Activated CD4-positive, alpha-beta T cell treated with anti-CD3 and anti-CD28 coated beads for 48 hours (primary cell): Measurements from ENCODE around the gene KCNMA1.
"Not testable (repeated sequence)": the region's sequence is repeated elsewhere in the genome, so short reads cannot be mapped to it uniquely, and the experiment has no call there.

Experiments
- DNase-seq: peaks from one replicate; pipeline ENCODE4 v3.0.0-alpha.2; 2020

KCNMA1 gene

DNA sequence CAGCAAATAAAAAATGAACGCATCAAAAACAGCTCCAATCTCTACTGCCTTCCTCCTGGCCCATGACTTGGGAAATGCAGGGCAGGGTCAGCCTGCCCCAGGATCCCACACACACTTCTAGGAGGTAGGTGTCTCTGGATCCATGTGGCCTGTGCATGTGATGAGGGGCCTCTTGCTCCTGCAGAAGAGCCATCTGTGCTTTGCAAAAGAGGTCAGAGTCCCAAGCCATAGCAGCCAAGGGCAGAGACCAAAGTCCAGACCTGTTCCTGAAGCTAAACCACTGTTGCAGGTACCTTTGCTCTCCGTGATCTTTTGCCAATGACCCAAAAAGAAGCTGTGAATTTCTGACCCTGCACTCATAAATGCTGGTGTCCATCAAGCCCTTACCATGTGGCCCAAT lies 57.1 kb downstream of the KCNMA1 start:
- DNase-seq = no peak

DNA sequence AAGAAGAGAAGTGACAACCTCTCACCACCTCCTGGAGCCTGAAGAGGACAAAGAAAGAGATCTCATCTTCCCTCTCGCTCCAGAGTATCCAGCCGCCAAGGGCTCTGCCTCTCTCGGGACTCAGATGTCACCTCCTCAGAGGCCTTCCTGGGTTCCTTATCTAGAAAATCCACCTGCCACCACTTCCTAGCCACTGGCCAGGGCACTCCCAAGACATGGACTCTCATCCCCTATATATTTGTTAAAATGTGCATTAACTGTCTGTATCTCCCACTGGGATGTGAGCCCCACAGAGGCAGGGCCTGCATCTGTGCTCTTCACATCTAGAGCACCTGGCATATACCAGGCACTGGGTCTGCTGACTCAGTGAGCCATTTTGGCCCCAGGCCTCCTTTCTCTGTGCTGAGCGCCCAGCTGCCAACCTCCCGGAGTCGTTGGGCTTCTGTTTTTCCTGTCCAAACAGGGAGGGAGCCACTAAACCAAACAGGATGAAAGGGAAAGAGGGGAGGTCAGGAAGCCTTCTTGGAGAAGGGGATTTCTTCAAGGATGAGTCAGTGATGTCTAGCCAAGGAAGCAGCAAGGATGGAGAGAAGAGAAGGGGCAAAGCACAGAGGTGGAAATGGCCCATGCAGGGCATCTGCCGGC lies 58.9 kb downstream of the KCNMA1 start:
- no peak for DNase-seq

DNA sequence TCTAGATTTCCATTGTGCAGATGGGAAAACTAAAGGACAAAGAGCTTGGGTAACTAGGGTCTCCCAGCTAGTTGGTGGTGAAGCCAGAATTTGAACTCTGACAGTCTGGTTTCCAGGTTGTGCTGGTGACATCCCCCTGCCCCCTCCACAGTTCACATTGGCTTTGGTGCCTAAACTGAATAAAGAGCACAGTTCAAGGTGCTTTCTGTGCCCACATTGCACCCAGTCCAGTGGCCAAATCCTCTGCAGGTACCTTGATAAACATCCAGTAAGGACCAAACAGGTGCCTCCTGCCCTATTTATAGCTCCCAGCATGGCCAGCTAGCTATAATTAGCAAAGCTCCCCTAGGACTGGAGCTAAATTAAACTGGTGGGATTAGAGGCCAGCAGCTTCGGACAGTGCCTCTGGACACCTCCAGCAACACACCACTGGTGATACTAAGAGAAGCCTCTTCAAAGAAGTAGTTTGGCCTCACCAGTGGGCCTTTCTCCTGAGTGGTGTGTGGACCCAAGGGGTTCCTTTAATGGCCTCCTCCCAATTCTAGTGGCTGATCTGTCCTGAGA lies 59.9 kb downstream of the KCNMA1 start:
- no peak for DNase-seq

DNA sequence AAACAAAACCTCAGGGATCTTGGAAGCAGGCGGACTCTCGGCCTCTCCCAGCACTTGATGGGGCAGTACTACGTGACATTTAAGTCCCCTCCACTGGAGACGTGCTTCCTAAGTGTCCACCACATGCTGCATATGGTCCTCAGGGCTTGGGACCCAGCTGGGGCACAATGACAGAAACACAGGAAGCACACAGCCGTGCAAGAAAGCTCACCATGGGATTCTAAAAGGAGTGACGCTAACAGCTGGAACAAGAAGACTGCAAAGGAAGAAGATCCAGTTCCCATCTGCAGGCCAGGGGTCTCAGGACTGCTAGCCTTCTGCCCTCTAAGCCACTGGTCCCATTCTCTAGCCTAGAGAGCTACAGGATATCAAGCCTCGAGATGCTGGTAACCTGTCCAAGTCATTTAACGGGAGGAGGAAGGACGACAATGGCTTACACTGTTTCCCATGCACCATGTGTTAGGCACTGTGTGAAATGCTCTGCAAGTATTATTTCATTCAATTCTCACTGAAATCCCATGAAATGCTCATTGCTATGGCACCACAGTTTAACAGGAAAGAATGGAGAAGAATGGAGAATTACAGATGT lies 61.1 kb downstream of the KCNMA1 start:
- DNase-seq = no peak

DNA sequence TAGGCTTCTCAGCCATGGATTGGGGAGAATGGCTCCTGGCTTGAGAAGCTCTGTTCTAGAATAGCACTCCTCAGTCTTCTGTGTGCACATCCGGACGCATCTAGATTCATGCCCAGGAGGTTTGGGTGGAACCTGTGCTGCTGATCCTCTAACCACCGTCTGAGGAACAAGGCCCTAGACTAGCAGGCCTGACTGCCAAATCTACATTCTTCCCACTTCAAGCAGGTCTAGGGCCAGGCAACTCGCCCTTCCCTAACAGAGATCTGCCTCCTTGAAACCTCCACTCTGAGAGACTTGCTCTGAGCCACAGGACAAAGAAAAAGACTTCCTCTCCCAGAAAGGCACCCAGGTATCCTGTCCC lies 61.6 kb downstream of the KCNMA1 start:
- no peak for DNase-seq

DNA sequence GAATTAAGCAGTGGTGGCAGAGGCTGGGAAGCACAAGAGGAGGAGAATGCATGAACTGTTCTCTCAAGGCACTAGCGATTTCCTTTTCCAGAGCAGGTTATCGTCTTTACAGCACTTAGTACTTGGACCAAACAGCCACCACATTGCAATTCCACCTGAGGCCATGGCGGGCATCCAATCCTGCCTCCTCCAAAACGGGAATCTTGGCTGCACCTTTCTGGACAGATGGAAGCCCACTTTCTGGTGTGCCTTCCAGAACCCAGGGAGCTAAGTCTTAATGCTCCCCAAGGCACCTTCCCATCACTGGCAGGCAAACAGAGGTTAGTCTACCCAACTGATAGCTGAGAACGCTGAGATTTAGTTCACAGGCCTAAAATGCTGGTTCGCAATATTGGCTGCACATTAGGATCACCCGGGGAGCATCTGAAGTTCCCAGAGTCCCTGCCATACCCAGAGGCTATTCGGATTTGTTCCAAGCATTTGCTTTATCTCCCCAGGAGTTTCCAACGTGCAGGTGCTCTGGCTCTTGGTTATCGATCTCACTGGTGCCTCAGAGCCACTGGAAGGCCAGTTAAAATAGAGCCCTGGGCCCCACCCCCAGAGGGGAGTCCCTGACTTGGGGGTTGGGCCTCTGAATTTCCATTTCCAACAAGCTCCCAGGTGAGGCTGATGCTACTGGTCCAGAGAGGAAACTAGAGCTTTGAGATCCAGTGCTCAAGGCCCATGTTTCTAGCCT lies 62.2 kb downstream of the KCNMA1 start:
- no peak for DNase-seq

DNA sequence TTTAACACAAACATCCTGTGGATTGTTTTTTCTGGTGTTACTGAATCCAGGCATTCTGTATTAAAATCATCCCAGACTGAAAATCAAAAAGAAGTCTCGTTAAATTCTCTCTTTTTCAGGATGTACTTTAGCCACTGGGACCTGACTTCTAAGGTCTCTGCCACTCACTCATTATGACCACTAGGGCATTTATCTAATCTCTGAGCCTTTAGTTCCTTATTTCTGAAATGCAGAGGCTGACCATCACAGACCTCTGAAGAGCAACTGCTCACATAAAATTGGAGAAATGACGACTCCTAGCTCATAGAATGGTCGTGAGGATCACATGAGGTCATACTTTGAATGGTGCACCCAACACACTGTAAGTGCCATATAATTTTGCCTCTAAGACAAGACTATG lies 63.2 kb downstream of the KCNMA1 start:
- no peak for DNase-seq

DNA sequence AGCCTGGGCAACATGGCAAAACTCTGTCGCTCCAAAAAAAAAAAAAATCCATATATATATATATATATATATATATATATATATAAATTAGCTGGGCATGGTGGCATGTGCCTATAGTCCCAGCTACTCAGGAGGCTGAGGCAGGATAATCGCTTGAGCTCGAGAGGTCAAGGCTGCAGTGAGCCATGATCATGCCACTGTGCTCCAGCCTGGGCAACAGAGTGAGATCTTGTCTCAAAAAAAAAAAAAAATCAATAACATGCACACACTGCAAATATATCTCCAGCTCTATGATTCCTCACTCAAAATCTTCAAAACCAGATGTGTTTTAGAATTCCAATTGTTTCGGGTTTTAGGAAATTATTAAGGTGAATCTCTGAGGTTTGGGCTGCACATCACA lies 65.1 kb downstream of the KCNMA1 start:
- DNase-seq = not testable (repeated sequence)

DNA sequence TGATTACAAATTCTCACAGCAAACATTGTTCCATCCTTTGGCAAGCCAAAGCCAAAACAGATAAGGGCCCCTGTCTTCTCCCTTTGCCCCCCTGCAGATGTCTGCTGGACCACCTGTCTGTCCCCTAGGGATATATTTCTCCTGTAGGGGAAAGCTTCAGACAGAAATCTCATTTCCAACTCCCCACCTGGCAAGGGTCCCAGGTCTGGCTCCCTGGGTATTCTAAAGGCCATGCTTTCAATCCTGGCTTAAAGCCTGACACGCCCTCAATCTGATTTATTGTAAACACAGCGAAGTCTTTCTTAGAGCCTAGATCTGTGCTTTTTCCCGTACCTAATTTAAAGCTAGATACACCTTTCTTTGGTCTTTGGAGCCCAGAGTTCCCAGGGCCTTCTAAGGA lies 66.1 kb downstream of the KCNMA1 start:
- no peak for DNase-seq

DNA sequence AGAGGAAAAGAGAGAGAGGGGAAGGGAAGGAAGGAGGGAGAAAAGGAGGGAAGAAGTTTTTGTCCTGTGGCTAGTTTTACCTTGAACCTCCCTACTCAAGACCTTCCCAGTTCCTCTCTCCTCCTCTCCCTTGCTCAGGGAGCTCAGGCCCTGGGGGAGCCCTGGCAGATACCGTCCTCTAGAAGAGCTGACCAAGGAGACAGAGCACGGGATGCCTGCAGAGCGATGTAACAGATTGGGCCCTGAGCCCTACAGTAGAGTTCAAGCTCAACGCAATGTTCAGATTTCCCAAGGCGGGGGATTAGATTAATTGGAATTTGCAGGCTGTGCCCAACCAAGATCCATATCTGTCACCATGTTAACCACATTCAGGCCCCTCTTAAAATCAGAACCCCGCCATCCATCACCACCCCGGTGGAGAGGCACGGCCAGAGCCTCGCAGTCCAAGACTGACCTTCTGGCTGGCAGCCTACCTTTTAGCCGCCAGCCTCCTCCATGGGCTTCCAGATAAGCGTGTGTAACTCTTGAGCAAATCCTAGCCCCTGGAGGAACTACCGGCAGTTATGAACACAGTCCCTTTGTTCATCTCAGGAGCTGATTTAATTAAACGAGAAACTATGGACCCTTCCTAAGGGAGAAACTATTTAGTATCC lies 70.6 kb downstream of the KCNMA1 start:
- DNase-seq = no peak

DNA sequence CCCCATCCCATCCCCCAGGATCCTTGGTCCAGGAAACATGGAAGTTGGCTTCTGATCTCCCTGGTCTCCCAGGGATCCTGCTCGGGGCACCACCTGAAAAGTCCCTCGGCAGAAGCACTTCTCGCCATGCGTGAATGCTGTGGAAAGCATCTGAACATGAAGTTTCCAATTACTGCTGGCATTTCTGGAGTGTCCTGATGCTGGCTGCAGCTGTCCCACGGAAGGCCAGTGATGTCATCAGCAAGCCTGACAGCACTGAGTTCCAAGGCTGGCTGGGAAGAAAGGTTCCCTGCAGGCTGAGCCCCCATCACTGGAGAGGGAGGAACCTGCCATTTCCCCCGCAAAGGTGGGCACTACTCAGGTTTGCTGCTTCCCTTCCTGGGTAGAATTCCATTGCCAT lies 71.4 kb downstream of the KCNMA1 start:
- DNase-seq = no peak

DNA sequence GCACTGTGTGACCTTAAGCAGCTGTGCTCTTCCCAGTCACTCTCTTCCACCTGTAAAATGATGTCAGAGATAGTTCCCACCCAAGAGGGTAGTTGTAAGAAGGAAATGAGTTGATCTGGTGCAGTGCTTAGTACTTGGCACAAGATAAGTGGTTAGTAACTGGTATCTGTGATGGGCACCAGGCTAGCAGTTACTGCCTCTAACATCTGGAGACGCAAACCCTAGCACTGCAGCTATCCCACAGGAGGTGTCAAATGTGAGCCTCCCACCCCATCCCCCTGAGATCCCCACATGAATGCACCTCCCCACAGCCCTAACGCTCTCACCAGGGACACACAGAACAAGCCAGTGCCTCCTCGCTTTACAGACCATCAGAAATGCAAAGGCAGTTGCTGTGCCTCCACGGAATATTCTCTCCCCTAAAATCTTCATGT lies 72.0 kb downstream of the KCNMA1 start:
- DNase-seq = no peak

DNA sequence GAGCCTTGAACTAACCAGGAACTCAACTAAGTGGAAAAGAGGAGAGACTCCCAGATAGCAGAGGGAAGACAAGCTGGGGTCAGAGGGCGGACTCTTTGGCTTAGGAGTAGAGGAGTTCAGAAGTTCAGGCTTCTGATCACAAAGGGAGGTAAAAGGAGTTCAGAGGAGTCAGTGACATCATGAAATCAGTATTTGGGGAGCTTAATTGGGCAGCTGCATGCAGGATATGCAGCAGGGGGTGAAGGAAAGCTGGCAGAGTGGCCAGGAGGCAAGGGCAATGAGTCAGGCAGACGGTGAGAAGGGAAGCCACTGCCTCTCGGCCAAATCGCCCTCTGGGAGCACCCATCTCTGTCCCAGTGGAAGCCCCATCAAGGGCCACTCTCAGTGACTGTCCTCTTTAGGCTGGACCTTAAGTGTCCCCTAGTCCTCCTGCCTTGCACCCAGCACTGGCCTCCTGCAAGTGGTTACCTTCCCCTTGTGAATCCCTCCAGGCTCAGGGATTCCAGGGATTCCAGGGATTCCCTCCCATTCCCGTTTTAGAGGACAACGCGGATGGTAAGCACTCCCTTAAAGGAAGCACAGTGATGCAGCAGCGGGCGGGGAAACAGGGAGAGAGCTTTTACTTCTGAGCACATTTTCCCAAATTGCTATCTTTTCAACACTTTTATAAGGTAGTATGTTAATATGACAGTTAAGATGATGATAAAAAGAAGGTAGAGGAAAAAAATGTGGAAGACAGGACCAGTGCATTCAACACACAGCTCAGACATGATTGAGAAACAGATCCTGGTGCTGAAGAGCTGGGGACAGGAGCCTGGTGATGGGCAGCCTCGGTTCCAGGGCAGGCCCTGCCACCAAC lies 72.6 kb downstream of the KCNMA1 start:
- DNase-seq = no peak

DNA sequence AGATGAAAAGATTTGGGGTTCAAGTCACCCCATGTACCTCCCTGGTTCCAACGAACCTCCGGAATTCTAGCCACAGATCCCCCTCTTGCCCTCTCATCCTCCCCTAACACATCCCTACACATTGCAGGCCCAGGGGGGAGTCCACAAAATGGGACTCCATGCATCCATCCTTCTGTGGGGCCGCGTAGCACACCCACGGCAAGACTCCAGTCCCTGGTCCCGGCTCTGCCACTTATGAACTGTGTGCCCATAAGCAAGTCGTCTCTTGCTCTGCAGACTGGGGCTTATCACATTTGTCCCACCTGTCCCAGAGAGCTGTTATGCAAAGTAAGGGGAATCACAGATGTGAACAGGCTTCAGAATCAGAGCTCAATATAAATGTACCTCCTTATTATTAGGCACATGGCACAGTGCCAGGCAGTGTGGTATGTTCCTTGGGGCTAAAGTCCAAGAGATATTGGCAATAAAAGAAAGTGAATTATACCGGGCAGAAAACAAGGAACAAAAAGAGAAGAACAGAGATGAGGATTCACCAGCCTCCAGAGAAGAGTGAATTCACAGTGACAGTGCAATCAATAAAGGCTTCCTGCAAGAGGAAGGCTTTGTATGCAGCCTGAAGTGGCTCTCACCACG lies 73.9 kb downstream of the KCNMA1 start:
- DNase-seq = no peak

DNA sequence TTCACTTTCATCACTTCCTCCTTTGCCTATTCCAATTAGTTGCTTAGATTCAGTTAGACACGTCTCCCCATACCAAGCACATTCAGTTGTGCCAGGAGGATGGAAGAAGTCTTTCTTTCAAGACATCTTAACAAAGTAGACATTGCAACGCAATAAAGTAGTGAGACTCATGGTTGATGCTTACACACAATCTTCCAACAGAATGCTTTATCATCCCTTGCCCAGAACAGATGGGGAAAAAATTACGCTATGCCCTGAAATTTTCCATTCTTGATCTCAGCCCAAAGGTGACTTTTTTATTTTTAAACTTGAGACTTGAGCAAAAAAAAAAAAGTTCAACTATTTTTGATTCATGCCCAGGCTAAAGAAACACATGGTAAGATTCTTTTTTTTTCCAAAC lies 74.9 kb downstream of the KCNMA1 start:
- DNase-seq = no peak

DNA sequence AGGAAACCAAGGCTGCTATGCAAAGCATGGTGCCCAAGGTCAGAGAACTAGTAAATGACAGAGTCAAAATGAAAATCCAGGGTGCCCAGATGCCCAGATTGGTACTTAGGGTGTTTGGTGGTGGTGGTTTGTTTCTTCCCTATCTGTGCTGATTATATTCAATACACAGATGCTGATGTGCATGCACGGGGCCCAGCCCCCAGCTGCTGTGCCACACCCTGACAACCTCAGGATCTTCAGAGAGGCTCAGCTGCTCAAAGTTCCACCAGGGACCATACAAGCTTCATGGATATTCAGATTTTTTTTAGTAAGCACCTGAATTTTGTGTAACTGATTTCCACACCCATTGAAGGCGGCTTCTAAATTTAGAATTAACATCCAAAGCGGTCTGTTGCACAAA lies 75.6 kb downstream of the KCNMA1 start:
- DNase-seq = no peak

DNA sequence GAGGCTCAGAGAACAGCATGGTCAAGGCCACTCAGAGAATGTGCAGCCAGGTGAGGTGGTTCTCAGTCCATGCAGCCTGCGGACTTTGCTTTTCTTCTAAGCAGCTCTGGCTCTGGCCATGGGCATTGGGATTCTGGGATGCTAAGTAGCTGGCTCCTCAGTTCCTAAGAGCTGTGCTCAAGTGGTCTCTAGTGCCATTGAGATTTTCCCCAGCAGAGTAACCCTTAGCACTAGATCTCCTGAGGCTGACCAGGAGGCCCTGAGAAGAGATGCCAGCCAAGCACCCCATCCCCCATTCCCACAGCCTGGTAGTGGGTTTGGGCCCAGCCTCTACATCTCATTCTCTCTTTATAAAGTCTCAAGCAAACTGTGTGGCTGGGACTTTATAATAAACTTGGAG lies 77.1 kb downstream of the KCNMA1 start:
- DNase-seq = no peak

DNA sequence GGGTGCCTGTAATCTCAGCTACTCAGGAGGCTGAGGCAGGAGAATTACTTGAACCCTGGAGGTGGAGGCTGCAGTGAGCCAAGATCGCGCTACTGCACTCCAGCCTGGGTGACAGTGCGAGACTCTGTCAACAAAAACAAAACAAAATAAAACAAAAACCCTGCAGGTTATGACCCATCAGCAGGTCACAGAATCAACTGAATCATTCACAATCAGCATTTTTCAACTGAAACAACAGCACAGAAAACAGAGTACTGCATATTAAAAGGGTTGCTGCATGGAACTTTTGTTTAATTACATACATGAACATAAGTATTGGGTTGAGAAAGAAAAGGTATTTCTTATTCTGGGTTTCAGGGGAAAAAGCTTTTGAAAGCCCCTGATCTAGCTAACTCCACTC lies 77.6 kb downstream of the KCNMA1 start:
- no peak for DNase-seq

DNA sequence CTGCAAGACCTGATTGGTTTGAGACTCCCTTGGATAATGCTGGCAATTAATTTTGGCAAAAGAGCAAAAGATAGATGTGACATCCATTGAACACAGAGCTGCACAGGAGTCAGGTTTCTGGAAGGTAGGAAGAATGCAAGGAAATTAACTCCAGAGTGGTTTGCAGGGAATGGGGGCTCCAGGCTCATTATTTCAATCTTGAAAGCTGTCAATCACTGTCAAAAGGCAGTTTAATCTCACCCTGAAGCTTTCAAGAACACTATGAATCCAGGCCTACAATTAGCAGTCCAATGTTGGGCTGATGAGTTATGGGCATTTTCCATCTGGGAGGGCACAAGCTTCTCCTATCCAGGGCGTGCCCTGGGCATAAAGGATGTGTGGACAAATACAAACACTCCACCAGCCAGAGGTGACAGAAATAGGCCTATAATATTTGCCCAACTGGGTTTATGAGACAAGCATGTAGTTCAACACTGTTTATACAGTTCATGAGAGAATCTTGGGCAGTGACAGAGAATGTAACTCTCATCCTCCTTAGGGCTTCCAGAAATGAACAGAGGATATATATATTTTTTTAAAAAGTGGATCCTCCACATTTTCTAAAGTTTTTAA lies 80.5 kb downstream of the KCNMA1 start:
- no peak for DNase-seq

DNA sequence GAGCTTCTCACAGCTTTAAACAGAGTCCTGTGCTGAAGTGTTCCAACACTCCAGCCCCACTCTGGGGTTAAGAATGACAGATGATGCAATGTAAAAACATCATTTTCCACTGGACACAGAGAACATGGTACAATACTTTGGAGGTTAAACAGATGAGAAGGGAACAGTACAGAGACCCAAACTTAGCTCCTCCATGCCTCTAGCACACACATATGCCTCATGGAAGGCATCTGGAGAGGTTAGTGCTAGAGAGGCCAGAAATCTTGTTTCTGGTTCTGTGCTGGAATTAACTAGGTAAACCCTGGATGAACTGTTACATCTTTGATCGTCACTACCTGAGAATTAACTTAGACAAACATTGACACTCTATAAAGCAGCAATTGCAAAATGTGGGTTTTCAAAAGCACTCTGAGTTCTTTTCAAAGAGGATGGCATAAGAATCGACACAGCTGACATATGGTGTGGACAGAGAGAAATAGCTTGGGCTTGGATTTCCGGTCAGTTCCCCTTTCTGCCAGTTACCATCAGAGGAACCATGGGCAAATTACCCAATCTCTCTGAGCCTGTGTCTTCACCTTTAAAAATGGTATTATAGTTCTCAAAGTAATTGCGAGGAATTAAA lies 81.9 kb downstream of the KCNMA1 start:
- DNase-seq = no peak

DNA sequence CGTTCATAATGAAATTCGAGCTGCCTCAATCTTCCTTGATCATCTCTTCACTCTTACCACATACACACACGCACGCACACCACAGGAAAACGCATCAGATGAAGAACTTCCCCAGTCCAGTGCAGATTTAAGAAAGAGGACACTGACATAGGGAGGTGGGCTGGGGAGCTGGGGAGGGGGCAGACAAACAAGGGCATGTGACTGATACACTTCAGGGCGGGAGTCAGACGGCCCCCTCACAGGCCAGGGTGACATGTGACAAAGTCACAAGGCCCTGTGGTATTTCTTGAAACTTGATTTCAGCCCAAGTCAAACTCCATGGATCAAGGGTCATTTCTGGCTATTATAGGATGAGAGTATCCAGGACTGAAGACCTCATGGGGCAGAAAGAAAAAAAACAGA lies 82.6 kb downstream of the KCNMA1 start:
- no peak for DNase-seq
